Left ventricle myocardium inferior (tissue), 1 donor: ENCODE data around the gene JARID2. TPM values are rescaled to one million over a fixed set of nuclear protein-coding genes. Genes with fewer than 3 reads are reported as not detected.

Experiments
- DNase-seq: peaks from one replicate; pipeline ENCODE4 v3.0.0-alpha.2; 2020
- H3K27ac ChIP-seq: fragments of 200-600 bp; replicated peaks from 2 replicates; pipeline ENCODE4 v1.8.0; 2021
- H3K27me3 ChIP-seq: fragments of 200-600 bp; 2 replicates; pipeline ENCODE4 v1.8.0; 2021; ENCODE audit warnings: low read depth
- H3K36me3 ChIP-seq: fragments of 200-600 bp; 2 replicates; pipeline ENCODE4 v1.8.0; 2021
- H3K4me1 ChIP-seq: fragments of 200-600 bp; 2 replicates; pipeline ENCODE4 v1.8.0; 2021
- H3K4me3 ChIP-seq: fragments of 200-600 bp; 2 replicates; pipeline ENCODE4 v1.8.0; 2021; ENCODE audit warnings: mild to moderate bottlenecking, moderate library complexity
- H3K9me3 ChIP-seq: fragments of 200-600 bp; replicated peaks from 2 replicates; pipeline ENCODE4 v1.8.0; 2021
- CTCF ChIP-seq: fragments of 200-600 bp; IDR thresholded peaks from 2 replicates; pipeline ENCODE4 v1.8.0; 2021; ENCODE audit warnings: antibody characterized with exemption, mild to moderate bottlenecking, borderline replicate concordance
- intact Hi-C: fragments of 100-400 bp; cut with micrococcal nuclease; formaldehyde crosslinking; loops from one replicate; pipeline ENCODE4 v1.11.0; 2022
- total RNA-seq: library from RNA; stranded (reverse); fragmentation: NEBNext Ultra II Directional; extraction: Animal tissue kit (Norgen Biotek cat#: 25700); gene quantifications from one replicate; pipeline ENCODE4 v1.2.1, GENCODE V29; 2021
- donor health status: DM: no; HTN: yes; CAD: no; lungs with severe emphysema.

JARID2 gene
- total RNA-seq, 1 donor from 2014 or later, result 6.5 TPM

- H3K9me3 ChIP-seq, result no peaks in the 10 kb centered on the region
- intact Hi-C loops, result no loop called here
- H3K4me3 ChIP-seq, result no peak overlapping the region
- no peak for DNase-seq
- H3K27me3 ChIP-seq, result no peaks in the 10 kb centered on the region
- H3K27ac ChIP-seq, result no peak overlapping the region
- no peak for TF ChIP-seq CTCF
- no peaks in the 10 kb centered on the region for H3K36me3 ChIP-seq
- peaks cover 70% of the 10 kb centered on the region for H3K4me1 ChIP-seq
These were observed 116.6 kb downstream of the JARID2 start for GRCh38 chr6:15362274-15363160.

GRCh38 chr6:15363164-15363522 is 117.3 kb downstream of the JARID2 start:
- Histone ChIP-seq H3K36me3 (no peaks in the 10 kb centered on the region), H3K4me1 (peaks cover 70% of the 10 kb centered on the region), H3K9me3 (no peaks in the 10 kb centered on the region), H3K27ac (no peak overlapping the region), H3K4me3 (no peak overlapping the region), H3K27me3 (no peaks in the 10 kb centered on the region)
- no peak for DNase-seq
- intact Hi-C loops, result no loop called here
- TF ChIP-seq CTCF, result no peak

- TF ChIP-seq CTCF, result no peak
- H3K27ac ChIP-seq, result no peak overlapping the region
- no peaks in the 10 kb centered on the region for H3K27me3 ChIP-seq
- H3K4me1 ChIP-seq, result peaks cover 67% of the 10 kb centered on the region
- no peaks in the 10 kb centered on the region for H3K9me3 ChIP-seq
- DNase-seq, result no peak
- intact Hi-C loops, result no loop called here
- no peak overlapping the region for H3K4me3 ChIP-seq
- H3K36me3 ChIP-seq, result no peaks in the 10 kb centered on the region
These were observed 117.9 kb downstream of the JARID2 start for GRCh38 chr6:15363523-15364400.

- Histone ChIP-seq H3K9me3 (no peaks in the 10 kb centered on the region), H3K4me1 (peaks cover 67% of the 10 kb centered on the region), H3K4me3 (no peak overlapping the region), H3K27ac (no peak overlapping the region), H3K27me3 (no peaks in the 10 kb centered on the region), H3K36me3 (no peaks in the 10 kb centered on the region)
- no peak for DNase-seq
- no peak for TF ChIP-seq CTCF
- intact Hi-C loops, result no loop called here
These were observed 118.7 kb downstream of the JARID2 start for GRCh38 chr6:15364401-15365037.

- no peak for TF ChIP-seq CTCF
- H3K27ac ChIP-seq, result no peak overlapping the region
- H3K9me3 ChIP-seq, result no peaks in the 10 kb centered on the region
- intact Hi-C loops, result no loop called here
- H3K4me3 ChIP-seq, result peak overlapping the region; percentile 39
- H3K36me3 ChIP-seq, result no peaks in the 10 kb centered on the region
- peak; percentile 83 for DNase-seq
- H3K27me3 ChIP-seq, result no peaks in the 10 kb centered on the region
- H3K4me1 ChIP-seq, result peaks cover 68% of the 10 kb centered on the region
These were observed 119.4 kb downstream of the JARID2 start for GRCh38 chr6:15365273-15365687.
